Activated T-helper 1 cell treated with anti-CD3 and anti-CD28 coated beads, Interleukin-12 subunit alpha, Interleukin-12 subunit beta, Interleukin-2, Interleukin-4 antibody, amounts not matched to agents 30 ng/mL and 10 ng/mL and 1 ng/mL, durations not matched to agents 14 hours and 24 hours and 36 hours (primary cell): ENCODE results near the gene PDSS2. TPM values are rescaled to one million over a fixed set of nuclear protein-coding genes. Genes with fewer than 3 reads are reported as not detected.

Experiments used
- DNase-seq: peaks from one replicate; pipeline ENCODE4 v3.0.0; 2021; ENCODE audit warnings: low spot score
- H3K27ac Mint-ChIP-seq: one replicate; pipeline ENCODE4 v1.8.0; 2021; ENCODE audit warnings: mild to moderate bottlenecking, mixed read lengths
- H3K27me3 Mint-ChIP-seq: one replicate; pipeline ENCODE4 v1.8.0; 2022; ENCODE audit warnings: mild to moderate bottlenecking, moderate library complexity, mixed read lengths; ENCODE audit not compliant: insufficient read depth
- H3K36me3 Mint-ChIP-seq: one replicate; pipeline ENCODE4 v1.8.0; 2021; ENCODE audit warnings: low read depth, mixed read lengths
- H3K4me1 Mint-ChIP-seq: one replicate; pipeline ENCODE4 v1.8.0; 2021; ENCODE audit warnings: low read depth, mixed read lengths
- H3K4me3 Mint-ChIP-seq: one replicate; pipeline ENCODE4 v1.8.0; 2021; ENCODE audit warnings: mild to moderate bottlenecking, moderate library complexity, mixed read lengths
- H3K9me3 Mint-ChIP-seq: one replicate; pipeline ENCODE4 v1.8.0; 2021; ENCODE audit warnings: mixed read lengths
- intact Hi-C: fragments of 100-400 bp; cut with micrococcal nuclease; formaldehyde crosslinking; loops from one replicate; pipeline ENCODE4 v1.15.1; 2024
- total RNA-seq: library from RNA; stranded (reverse); gene quantifications from 2 replicates; pipeline ENCODE4 v1.2.3, GENCODE V29; 2022

PDSS2 gene
- total RNA-seq, 1 donor from 2014 or later: 11.8 TPM

DNA sequence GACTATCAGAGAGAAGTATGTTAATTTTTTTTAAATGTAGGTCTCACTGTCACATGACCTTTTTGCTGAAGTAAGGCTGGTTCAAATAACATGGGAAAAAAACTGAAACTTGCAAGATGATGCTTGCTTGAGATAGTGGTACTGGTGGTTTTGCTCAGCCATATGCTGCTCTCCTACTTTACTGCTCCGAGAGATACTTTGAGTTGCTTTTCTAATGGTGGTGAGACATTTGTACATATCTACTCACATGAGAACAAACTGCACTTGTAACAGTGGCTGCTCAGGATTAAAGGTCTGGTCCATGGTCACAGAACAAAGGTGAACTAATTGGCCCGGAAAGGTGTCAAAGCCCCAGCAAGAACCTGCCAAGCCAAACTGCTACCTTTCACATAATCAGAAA lies 237.8 kb downstream of the PDSS2 start:
- H3K36me3 Mint-ChIP-seq: no peaks in the 10 kb centered on the region
- DNase-seq: no peak
- no peak overlapping the region for H3K27ac Mint-ChIP-seq
- H3K4me1 Mint-ChIP-seq: no peaks in the 10 kb centered on the region
- H3K9me3 Mint-ChIP-seq: no peaks in the 10 kb centered on the region
- H3K27me3 Mint-ChIP-seq: no peaks in the 10 kb centered on the region
- no peak overlapping the region for H3K4me3 Mint-ChIP-seq
- intact Hi-C loops: no loop called here

DNA sequence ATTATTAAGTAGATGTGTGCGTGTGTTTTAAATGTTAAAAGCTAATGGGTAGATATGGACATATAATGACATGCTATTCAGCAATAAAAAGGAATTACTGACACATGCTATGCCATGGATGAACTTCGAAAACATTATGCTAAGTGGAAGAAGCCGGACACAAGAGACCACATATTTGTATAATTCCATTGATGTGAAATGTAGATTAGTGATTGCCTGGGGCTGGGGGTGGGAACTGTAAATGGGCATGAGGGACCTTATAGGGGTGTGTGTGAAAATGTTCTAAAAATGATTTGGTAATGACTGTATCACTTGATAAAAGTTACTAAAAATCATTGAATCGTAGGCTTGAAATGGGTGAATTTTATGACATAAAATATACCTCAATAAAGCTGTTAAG lies 239.5 kb downstream of the PDSS2 start:
- H3K27me3 Mint-ChIP-seq: no peaks in the 10 kb centered on the region
- H3K4me1 Mint-ChIP-seq: no peaks in the 10 kb centered on the region
- H3K9me3 Mint-ChIP-seq: no peaks in the 10 kb centered on the region
- H3K4me3 Mint-ChIP-seq: no peak overlapping the region
- no peaks in the 10 kb centered on the region for H3K36me3 Mint-ChIP-seq
- no peak for DNase-seq
- intact Hi-C loops: no loop called here
- H3K27ac Mint-ChIP-seq: no peak overlapping the region

DNA sequence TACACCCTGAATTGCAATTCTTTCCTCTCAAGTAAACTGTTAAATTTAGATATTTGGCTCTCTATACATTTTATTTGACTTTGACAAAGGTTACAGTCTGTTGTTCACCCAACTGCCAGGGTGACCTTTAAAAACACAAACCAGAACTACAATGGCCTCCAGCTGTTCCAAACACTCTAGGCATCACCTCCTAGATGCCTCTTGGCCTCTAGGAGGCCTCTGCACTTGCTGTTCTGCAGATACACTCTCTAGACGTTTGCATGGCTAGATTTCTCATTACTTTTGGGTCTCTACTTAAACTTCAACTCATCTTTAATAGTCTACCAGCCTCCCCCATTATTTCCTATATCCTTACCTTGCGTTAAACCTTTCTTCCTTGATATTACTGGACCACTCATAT lies 241.2 kb downstream of the PDSS2 start:
- Mint-ChIP-seq H3K9me3 (no peaks in the 10 kb centered on the region), H3K4me1 (no peaks in the 10 kb centered on the region)
- DNase-seq: no peak

DNA sequence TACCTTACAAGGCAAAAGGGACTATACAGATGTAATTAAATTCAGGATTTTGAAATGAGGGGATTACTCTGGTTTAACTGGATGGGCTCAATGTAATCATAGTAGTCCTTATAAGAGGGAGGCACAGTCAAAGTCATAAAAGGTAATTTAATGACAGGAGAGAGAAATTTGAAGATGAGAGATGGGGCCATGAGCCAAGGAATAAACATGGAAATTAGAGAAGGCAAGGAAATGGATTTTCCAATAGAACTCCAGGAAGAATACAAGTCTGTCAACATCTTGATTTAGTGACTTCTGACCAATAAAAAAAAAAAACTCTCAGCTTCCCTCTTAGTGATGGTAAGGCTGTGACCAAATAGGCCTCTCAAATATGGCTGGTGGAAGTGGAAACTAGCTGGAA lies 242.1 kb downstream of the PDSS2 start:
- DNase-seq: no peak
- Mint-ChIP-seq H3K4me1 (no peaks in the 10 kb centered on the region), H3K36me3 (no peaks in the 10 kb centered on the region), H3K4me3 (no peak overlapping the region), H3K27me3 (no peaks in the 10 kb centered on the region), H3K27ac (no peak overlapping the region), H3K9me3 (no peaks in the 10 kb centered on the region)
- intact Hi-C loops: no loop called here

More for the DNA sequence above, 241.2 kb downstream of the PDSS2 start:
- no peak overlapping the region for H3K27ac Mint-ChIP-seq
- no peak overlapping the region for H3K4me3 Mint-ChIP-seq
- no peaks in the 10 kb centered on the region for H3K27me3 Mint-ChIP-seq
- H3K36me3 Mint-ChIP-seq: no peaks in the 10 kb centered on the region
- intact Hi-C loops: no loop called here

DNA sequence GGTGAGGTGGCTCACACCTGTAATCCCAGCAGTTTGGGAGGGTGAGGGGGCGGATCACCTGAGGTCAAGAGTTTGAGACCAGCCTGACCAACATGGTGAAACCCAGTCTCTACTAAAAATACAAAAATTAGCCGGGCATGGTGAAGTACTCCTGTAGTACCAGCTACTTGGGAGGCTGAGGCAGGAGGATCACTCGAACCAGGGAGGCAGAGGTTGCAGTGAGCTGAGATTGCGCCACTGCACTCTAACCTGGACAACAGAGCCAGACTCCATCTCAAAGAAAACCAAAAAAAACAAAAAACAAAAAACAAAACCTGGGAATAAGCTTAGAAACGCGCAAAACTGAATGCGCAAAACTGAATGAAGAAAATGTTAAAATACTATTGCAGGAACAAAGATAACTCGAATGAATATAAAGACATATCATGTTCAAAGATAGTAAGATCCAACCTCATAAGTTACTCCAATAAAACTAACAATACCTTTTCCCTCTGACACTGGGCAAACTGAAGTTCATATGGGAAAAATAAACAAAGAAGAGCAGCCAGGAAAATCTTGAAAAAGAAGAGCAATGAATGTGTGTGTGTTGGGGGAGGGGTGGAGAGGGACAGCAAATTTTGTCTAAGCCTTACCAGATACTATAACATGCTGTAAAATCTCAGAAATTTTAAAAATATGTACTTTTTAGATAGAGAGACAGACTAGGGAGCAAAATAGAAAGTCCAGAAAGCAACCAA lies 243.0 kb downstream of the PDSS2 start:
- H3K36me3 Mint-ChIP-seq: no peaks in the 10 kb centered on the region
- intact Hi-C loops: no loop called here
- DNase-seq: no peak
- no peaks in the 10 kb centered on the region for H3K27me3 Mint-ChIP-seq
- H3K9me3 Mint-ChIP-seq: no peaks in the 10 kb centered on the region
- peaks cover 5% of the 10 kb centered on the region for H3K4me1 Mint-ChIP-seq
- H3K27ac Mint-ChIP-seq: no peak overlapping the region
- H3K4me3 Mint-ChIP-seq: no peak overlapping the region

DNA sequence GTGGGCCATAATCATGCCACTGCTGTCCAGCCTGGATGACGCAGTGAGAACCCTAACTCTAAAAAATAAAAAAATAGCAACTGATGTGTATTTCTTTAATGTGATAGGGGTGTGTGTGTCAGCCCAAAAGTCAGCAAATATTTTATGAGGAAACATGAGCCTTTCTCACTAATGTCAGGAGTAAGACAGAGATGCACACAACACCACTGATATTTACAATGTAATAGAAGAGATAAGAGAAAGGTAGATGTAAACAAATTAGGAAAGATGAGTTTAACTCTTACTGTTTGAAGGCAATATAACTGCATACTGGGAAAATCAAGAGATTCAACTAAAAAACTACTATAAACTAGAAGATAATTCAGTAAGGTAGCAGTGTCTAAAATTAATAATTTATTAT lies 244.0 kb downstream of the PDSS2 start:
- intact Hi-C loops: no loop called here
- Mint-ChIP-seq H3K27ac (no peak overlapping the region), H3K4me1 (peaks cover 5% of the 10 kb centered on the region), H3K4me3 (no peak overlapping the region), H3K27me3 (no peaks in the 10 kb centered on the region), H3K9me3 (no peaks in the 10 kb centered on the region), H3K36me3 (no peaks in the 10 kb centered on the region)
- DNase-seq: no peak

DNA sequence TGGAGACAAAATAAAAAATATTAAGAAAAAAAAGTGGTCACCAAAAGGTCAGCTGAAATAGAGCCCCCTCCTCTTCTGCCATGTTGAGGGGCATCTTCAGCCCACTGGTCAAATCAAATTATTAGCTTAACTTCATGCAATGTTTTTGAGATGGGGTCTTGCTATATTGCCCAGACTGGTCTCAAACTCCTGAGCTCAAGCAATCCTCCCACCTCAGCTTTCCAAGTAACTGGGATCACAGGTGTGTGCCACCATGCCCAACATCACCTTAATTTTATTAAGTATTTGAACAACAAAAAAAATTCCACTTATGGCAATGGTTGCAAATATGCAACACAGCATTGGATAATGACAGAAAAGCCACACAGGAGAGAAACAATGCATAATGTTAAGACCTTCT lies 244.7 kb downstream of the PDSS2 start:
- Mint-ChIP-seq H3K27ac (no peak overlapping the region), H3K36me3 (no peaks in the 10 kb centered on the region), H3K27me3 (no peaks in the 10 kb centered on the region), H3K4me3 (no peak overlapping the region), H3K4me1 (peaks cover 5% of the 10 kb centered on the region), H3K9me3 (no peaks in the 10 kb centered on the region)
- intact Hi-C loops: no loop called here
- DNase-seq: no peak

DNA sequence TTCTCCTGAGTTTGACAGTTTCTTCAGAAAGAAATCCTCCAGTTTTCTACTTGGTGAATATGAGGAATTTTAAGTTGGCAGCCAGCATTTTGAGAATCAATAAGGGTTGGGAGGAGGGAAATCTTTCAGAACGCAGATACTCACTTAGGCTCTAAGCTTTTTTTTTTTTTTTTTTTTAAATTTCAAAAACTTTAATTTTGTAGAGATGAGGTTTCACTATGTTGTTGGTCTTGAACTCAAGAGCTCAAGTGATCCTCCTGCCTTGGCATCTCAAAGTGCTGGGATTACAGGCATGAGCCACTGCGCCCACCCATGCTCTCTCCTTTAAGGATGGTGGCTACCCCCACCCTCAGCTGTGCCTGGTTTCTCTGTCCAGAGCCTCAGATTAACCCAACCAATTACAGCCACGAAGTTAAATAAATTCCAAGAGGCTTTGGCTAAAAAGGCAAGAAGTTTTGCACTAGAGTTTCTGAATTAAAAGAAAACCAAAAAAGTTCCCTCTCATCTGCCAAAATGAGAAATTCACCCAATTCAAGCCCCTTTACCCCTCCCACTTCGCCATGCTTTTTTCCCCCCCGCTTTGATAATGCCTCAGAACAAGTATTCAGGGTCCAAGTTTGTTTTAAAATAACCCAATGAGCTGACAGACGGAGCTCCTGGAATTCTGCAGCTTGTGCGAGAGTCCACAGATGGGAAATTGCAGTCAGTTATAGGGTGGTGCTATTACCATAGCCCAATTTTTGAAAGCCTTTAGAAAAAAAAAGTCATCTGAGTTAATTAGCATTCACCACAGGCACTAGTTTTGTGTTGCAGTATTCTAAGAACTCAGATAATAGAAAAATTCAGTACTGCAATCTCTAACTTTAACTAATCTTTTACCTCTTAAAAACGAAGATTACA lies 249.7 kb downstream of the PDSS2 start:
- Mint-ChIP-seq H3K9me3 (peaks cover 1% of the 10 kb centered on the region), H3K4me1 (peaks cover 5% of the 10 kb centered on the region), H3K4me3 (no peak overlapping the region), H3K27me3 (no peaks in the 10 kb centered on the region), H3K27ac (no peak overlapping the region), H3K36me3 (no peaks in the 10 kb centered on the region)
- intact Hi-C loops: no loop called here
- no peak for DNase-seq

DNA sequence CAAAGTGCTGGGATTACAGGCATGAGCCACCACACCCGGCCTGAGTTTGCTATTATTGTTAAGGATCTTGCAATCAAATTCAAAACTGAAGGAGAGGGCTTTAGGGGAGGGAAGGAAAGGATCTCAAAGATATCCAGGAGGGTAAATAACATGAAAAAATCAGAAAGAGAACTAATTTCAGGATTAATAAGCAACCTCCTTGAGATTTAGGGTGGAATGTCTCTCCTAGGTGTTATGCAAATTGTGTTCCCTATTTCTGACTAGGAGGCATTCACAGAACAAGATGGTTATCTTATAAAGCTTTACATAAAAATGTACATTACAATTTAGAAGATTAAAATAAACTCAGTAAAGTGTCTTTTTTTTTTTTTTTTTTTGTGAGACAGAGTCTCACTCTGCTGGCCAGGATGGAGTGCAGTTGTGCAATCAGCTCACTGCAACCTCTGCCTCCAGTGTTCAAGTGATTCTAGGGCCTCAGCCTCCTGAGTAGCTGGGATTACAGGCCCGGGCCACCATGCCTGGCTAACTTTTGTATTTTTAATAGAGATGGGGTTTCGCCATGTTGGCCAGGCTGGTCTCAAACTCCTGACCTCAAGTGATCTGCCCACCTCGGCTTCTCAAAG lies 252.0 kb downstream of the PDSS2 start:
- intact Hi-C loops: no loop called here
- no peaks in the 10 kb centered on the region for H3K36me3 Mint-ChIP-seq
- no peak overlapping the region for H3K27ac Mint-ChIP-seq
- H3K4me1 Mint-ChIP-seq: peaks cover 5% of the 10 kb centered on the region
- no peak overlapping the region for H3K4me3 Mint-ChIP-seq
- peaks cover 8% of the 10 kb centered on the region for H3K9me3 Mint-ChIP-seq
- no peak for DNase-seq
- H3K27me3 Mint-ChIP-seq: no peaks in the 10 kb centered on the region

DNA sequence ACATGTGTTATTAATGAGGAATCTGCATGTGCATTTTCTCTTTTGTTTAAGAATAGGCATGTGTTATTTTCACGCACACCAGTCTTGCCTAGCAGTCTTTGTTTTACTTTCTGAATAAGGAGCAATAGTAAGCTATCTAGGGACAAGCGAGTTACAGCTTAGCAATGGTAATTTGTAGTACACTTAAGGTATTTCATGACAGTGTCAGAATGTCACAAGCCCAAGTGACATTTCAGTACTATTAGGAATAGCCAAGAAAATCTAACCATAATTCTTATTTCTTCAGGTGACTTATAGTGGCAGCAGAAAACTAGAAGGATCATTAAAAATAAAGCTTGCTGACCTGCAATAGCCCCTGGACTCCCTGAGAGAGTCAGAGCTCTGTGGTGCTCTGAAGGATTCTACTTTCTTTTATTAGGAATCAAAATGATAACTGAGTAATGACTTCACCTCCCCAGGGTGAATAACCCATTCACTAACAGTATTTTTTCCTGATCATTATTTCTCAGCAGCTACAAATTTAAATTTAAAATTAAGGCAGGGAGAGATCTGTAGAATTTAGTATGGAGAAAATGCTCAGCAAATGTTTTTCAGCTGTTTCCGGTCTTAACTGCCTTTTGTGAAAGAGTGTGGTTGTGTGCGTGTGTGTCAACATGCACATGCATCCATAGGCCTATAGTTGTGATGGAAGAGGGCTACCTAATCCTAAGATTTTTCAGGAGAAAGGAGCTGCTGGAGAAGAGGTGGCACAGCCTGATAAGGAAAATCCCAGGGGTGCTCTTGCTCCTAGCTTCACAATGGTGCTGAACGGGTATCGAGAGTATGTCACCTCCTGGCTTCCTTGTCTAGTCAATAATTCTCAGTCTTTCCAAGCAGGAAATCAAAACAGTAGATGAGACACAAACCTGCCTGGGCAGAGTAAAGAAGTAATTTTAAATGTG lies 254.0 kb downstream of the PDSS2 start:
- intact Hi-C loops: no loop called here
- no peaks in the 10 kb centered on the region for H3K36me3 Mint-ChIP-seq
- no peak overlapping the region for H3K27ac Mint-ChIP-seq
- H3K27me3 Mint-ChIP-seq: no peaks in the 10 kb centered on the region
- H3K9me3 Mint-ChIP-seq: peaks cover 8% of the 10 kb centered on the region
- H3K4me3 Mint-ChIP-seq: no peak overlapping the region
- no peaks in the 10 kb centered on the region for H3K4me1 Mint-ChIP-seq
- no peak for DNase-seq

DNA sequence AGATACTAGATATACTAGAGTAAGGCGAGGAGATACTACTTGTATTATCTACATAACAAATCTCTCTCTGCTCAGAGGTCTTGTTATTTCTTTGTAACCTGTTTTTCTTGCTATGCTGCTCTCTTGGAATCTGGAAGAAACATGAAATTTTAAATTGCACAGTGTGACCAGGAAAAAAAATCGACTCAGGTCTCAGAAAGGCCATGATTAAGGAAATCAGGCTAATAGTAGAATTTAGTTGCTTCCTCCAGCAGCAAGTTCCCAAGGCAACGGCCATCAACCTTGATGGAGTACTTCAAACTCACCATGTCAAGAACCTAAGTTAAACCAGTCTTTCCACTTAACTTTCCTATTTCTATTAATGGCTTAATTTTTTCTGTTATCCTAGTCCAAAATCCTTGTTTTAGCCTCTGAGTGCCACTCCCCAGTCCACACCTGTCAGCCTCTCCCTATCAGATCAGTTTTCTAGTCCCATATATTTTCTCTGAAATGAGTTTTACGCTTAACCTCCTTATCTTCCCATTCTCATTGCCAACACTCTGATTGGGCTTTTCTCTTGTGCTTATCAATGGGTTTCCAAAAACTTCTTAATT lies 256.4 kb downstream of the PDSS2 start:
- intact Hi-C loops: no loop called here
- Mint-ChIP-seq H3K9me3 (peaks cover 8% of the 10 kb centered on the region), H3K4me1 (no peaks in the 10 kb centered on the region), H3K27me3 (no peaks in the 10 kb centered on the region), H3K36me3 (no peaks in the 10 kb centered on the region), H3K27ac (no peak overlapping the region), H3K4me3 (no peak overlapping the region)
- DNase-seq: no peak
